ENCODE results near the gene GAS2L1.

DNA sequence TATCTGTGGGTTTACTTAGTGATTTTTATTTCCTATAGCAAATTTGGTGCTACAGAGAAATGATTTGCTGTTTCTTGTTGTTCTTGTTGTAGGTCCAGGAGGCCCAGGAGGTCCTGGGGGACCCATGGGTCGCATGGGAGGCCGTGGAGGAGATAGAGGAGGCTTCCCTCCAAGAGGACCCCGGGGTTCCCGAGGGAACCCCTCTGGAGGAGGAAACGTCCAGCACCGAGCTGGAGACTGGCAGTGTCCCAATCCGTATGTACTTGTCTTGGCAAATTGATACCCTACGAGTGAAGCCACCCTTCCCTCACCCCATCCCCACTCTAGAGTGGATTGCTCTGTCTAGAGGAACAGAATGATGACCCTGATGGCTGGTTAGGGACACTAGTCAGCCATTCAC is 7.8 kb upstream of the GAS2L1 start:
- TF ChIP-seq TAF1 (IDR thresholded peaks at IDR 0.05; ENCODE audit: borderline replicate concordance, insufficient read depth, low read length) (no peak), POLR2AphosphoS5 (IDR thresholded peaks at IDR 0.05; ENCODE audit: low read depth, low read length) (no peak), SIN3A (IDR thresholded peaks at IDR 0.05; ENCODE audit: borderline replicate concordance, insufficient read depth, low read length) (no peak)
- TF ChIP-seq, protein P1, sequence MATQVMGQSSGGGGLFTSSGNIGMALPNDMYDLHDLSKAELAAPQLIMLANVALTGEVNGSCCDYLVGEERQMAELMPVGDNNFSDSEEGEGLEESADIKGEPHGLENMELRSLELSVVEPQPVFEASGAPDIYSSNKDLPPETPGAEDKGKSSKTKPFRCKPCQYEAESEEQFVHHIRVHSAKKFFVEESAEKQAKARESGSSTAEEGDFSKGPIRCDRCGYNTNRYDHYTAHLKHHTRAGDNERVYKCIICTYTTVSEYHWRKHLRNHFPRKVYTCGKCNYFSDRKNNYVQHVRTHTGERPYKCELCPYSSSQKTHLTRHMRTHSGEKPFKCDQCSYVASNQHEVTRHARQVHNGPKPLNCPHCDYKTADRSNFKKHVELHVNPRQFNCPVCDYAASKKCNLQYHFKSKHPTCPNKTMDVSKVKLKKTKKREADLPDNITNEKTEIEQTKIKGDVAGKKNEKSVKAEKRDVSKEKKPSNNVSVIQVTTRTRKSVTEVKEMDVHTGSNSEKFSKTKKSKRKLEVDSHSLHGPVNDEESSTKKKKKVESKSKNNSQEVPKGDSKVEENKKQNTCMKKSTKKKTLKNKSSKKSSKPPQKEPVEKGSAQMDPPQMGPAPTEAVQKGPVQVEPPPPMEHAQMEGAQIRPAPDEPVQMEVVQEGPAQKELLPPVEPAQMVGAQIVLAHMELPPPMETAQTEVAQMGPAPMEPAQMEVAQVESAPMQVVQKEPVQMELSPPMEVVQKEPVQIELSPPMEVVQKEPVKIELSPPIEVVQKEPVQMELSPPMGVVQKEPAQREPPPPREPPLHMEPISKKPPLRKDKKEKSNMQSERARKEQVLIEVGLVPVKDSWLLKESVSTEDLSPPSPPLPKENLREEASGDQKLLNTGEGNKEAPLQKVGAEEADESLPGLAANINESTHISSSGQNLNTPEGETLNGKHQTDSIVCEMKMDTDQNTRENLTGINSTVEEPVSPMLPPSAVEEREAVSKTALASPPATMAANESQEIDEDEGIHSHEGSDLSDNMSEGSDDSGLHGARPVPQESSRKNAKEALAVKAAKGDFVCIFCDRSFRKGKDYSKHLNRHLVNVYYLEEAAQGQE (IDR thresholded peaks at IDR 0.05; ENCODE audit: insufficient read depth in 1 of 2, low read depth in 2 of 2, low read length in 2 of 2), result no peak
